Activated T-cell treated with anti-CD3 and anti-CD28 coated beads for 1 hour (primary cell): ENCODE data around the gene WNT9B.

ENCODE experiments used
- DNase-seq: peaks from one replicate; pipeline ENCODE4 v3.0.0-alpha.2; 2020; ENCODE audit warnings: low read depth

The WNT9B gene

GRCh38 chr17:46854515-46854914, 3.1 kb downstream of the WNT9B start:
- DNase-seq: no peak

GRCh38 chr17:46854948-46855347, 3.6 kb downstream of the WNT9B start:
- DNase-seq: no peak

- DNase-seq: no peak
Observed at GRCh38 chr17:46857600-46857999, 6.2 kb downstream of the WNT9B start.

GRCh38 chr17:46859996-46860395, 8.6 kb downstream of the WNT9B start:
- DNase-seq: no peak

GRCh38 chr17:46862949-46863348, 11.6 kb downstream of the WNT9B start:
- no peak for DNase-seq

- no peak for DNase-seq
Observed at GRCh38 chr17:46863383-46864121, 12.2 kb downstream of the WNT9B start.

GRCh38 chr17:46865100-46865499, 13.7 kb downstream of the WNT9B start:
- no peak for DNase-seq

- DNase-seq: no peak
Observed at GRCh38 chr17:46866325-46866724, 14.9 kb downstream of the WNT9B start.

GRCh38 chr17:46866747-46867146, 15.4 kb downstream of the WNT9B start:
- DNase-seq: no peak

GRCh38 chr17:46868689-46869187, 17.4 kb downstream of the WNT9B start:
- no peak for DNase-seq

GRCh38 chr17:46869296-46869695, 17.9 kb downstream of the WNT9B start:
- no peak for DNase-seq

GRCh38 chr17:46869975-46870803, 18.8 kb downstream of the WNT9B start:
- DNase-seq: no peak

- DNase-seq: no peak
Observed at GRCh38 chr17:46872421-46872820, 21.0 kb downstream of the WNT9B start.

- no peak for DNase-seq
Observed at GRCh38 chr17:46873941-46874645, 22.7 kb downstream of the WNT9B start.

- no peak for DNase-seq
Observed at GRCh38 chr17:46874906-46875305, 23.5 kb downstream of the WNT9B start.

- DNase-seq: no peak
Observed at GRCh38 chr17:46875849-46876352, 24.5 kb downstream of the WNT9B start.

- DNase-seq: no peak
Observed at GRCh38 chr17:46876353-46876887, 25.0 kb downstream of the WNT9B start.

GRCh38 chr17:46876926-46877325, 25.5 kb downstream of the WNT9B start:
- no peak for DNase-seq

- DNase-seq: no peak
Observed at GRCh38 chr17:46877466-46877865, 26.1 kb downstream of the WNT9B start.

GRCh38 chr17:46878055-46878454, 26.7 kb downstream of the WNT9B start:
- DNase-seq: no peak

- no peak for DNase-seq
Observed at GRCh38 chr17:46879101-46879500, 27.7 kb downstream of the WNT9B start.

- DNase-seq: no peak
Observed at GRCh38 chr17:46881015-46881414, 29.6 kb downstream of the WNT9B start.
